Fibroblast of pulmonary artery (primary cell): ENCODE results near the gene GDPGP1.
"Not testable (repeated sequence)": the region's sequence is repeated elsewhere in the genome, so short reads cannot be mapped to it uniquely, and the experiment has no call there.

Experiments
- DNase-seq: peaks from one replicate; pipeline ENCODE4 v3.0.0-alpha.2; 2010; ENCODE audit warnings: low read depth
- H3K4me3 ChIP-seq: replicated peaks from 2 replicates; pipeline ENCODE4 v1.5.1; 2011; ENCODE audit warnings: low read depth, mild to moderate bottlenecking, control low read depth, low read length, moderate library complexity
- CTCF ChIP-seq: IDR thresholded peaks from 2 replicates; pipeline ENCODE4 v1.5.1; 2011; ENCODE audit warnings: mild to moderate bottlenecking, control low read depth, low read length, inconsistent platforms; ENCODE audit errors: missing control alignments

GDPGP1 gene

GRCh38 chr15:90271459-90272166, 37.6 kb downstream of the GDPGP1 start:
- no peak for TF ChIP-seq CTCF
- DNase-seq, result no peak
- H3K4me3 ChIP-seq, result no peak overlapping the region

GRCh38 chr15:90278467-90278866, 44.5 kb downstream of the GDPGP1 start:
- DNase-seq, result not testable (repeated sequence)

GRCh38 chr15:90280743-90281142, 46.7 kb downstream of the GDPGP1 start:
- not testable (repeated sequence) for H3K4me3 ChIP-seq, DNase-seq

More at GRCh38 chr15:90278467-90278866, 44.5 kb downstream of the GDPGP1 start:
- not testable (repeated sequence) for H3K4me3 ChIP-seq

GRCh38 chr15:90281637-90282036, 47.6 kb downstream of the GDPGP1 start:
- H3K4me3 ChIP-seq, DNase-seq: not testable (repeated sequence)

GRCh38 chr15:90286678-90287077, 52.7 kb downstream of the GDPGP1 start:
- no peak overlapping the region for H3K4me3 ChIP-seq
- peak; percentile 58 for DNase-seq

GRCh38 chr15:90287101-90287500, 53.1 kb downstream of the GDPGP1 start:
- H3K4me3 ChIP-seq, result no peak overlapping the region
- no peak for DNase-seq
- no peak for TF ChIP-seq CTCF

More at GRCh38 chr15:90286678-90287077, 52.7 kb downstream of the GDPGP1 start:
- TF ChIP-seq CTCF, result peak; percentile 49

- no peak for TF ChIP-seq CTCF
- no peak overlapping the region for H3K4me3 ChIP-seq
- no peak for DNase-seq
These were observed 53.9 kb downstream of the GDPGP1 start for GRCh38 chr15:90287946-90288345.

GRCh38 chr15:90291679-90292356, 57.8 kb downstream of the GDPGP1 start:
- TF ChIP-seq CTCF, result no peak
- H3K4me3 ChIP-seq, result no peak overlapping the region
- DNase-seq, result no peak
